Endothelial cell of umbilical vein (primary cell): Measurements from ENCODE around the gene PRKAG1. TPM values are rescaled to one million over a fixed set of nuclear protein-coding genes. Genes with fewer than 3 reads are reported as not detected.
A peak's percentile ranks its signal among the peaks of the same experiment; 100 is the strongest.

Experiments
- BruUV-seq: library from RNA; stranded (reverse); fragments of 400-500 nt; replicated peaks from 2 replicates; lab custom pipeline; 2021; lab: Mats Ljungman, UMichigan
- CTCF ChIA-PET: fragments of 300-600, 350-600 bp; sonication (Branson Sonifier 250); formaldehyde crosslinking; loops from one replicate; lab custom pipeline; 2021; ENCODE audit warnings: antibody characterized with exemption, inconsistent platforms; lab: Charles Lee
- POLR2A ChIA-PET: fragments of 300-600, 350-600 bp; sonication (Branson Sonifier 250); formaldehyde crosslinking; loops from one replicate; lab custom pipeline; 2021; ENCODE audit warnings: antibody characterized with exemption, inconsistent platforms; lab: Charles Lee
- DNase-seq: peaks from one replicate; pipeline ENCODE4 v3.0.0-alpha.2; 2011; ENCODE audit warnings: low read depth, low spot score
- FAIRE-seq: peaks from 2 replicates; lab custom pipeline; 2011; peaks lifted over from hg19 to GRCh38; lab: Jason Lieb, UNC
- H2AFZ ChIP-seq: 2 replicates; pipeline ENCODE4 v1.6.0; 2012; ENCODE audit warnings: low read depth, low read length, control low read depth, inconsistent platforms
- H3K27ac ChIP-seq: 2 replicates; pipeline ENCODE4 v1.5.1; 2011; ENCODE audit warnings: low read depth, mild to moderate bottlenecking, control low read depth, low read length, moderate library complexity; ENCODE audit not compliant: insufficient read depth
- H3K27me3 ChIP-seq, 2 experiments: 2 replicates each; pipeline versions ENCODE4 v1.6.0 to v1.6.1; 2011; ENCODE audit warnings: low read length in 2 of 2, mixed read lengths in 1 of 2; ENCODE audit not compliant: control insufficient read depth in 2 of 2, insufficient read depth in 2 of 2
- H3K36me3 ChIP-seq, 2 experiments: 2 replicates in 1 of 2; 3 replicates in 1 of 2; pipeline ENCODE4 v1.5.1; 2011; ENCODE audit warnings: low read length in 2 of 2, mild to moderate bottlenecking in 1 of 2, moderate library complexity in 1 of 2; ENCODE audit not compliant: control insufficient read depth in 2 of 2, insufficient read depth in 2 of 2; ENCODE audit errors: extremely low read depth in 1 of 2
- H3K4me1 ChIP-seq: 3 replicates; pipeline ENCODE4 v1.5.1; 2011; ENCODE audit warnings: mild to moderate bottlenecking, low read length; ENCODE audit not compliant: control insufficient read depth, insufficient read depth; ENCODE audit errors: extremely low read depth
- H3K4me2 ChIP-seq: 2 replicates; pipeline ENCODE4 v1.6.1; 2011; ENCODE audit warnings: low read length, control low read depth, mixed read lengths; ENCODE audit not compliant: insufficient read depth
- H3K4me3 ChIP-seq, 3 experiments: fragments of 200-600 bp in 1 of 3; sonication (generic), shearing (Covaris generic) in 1 of 3; replicated peaks in 1 of 3; 2 replicates each; pipeline ENCODE4 v1.5.1; 2011 to 2016; ENCODE audit warnings: control low read depth in 3 of 3, low read length in 3 of 3, mild to moderate bottlenecking in 2 of 3, inconsistent platforms in 1 of 3, low read depth in 1 of 3, moderate library complexity in 1 of 3; ENCODE audit not compliant: insufficient read depth in 1 of 3
- H3K79me2 ChIP-seq: 2 replicates; pipeline ENCODE4 v1.6.0; 2012; ENCODE audit warnings: low read length, inconsistent platforms; ENCODE audit not compliant: control insufficient read depth, insufficient read depth
- H3K9ac ChIP-seq: replicated peaks from 2 replicates; pipeline ENCODE3; 2011; ENCODE audit warnings: low read length, control low read depth; ENCODE audit not compliant: insufficient read depth; ENCODE audit errors: extremely low read depth
- H3K9me1 ChIP-seq: replicated peaks from 3 replicates; pipeline ENCODE4 v1.6.0; 2011; ENCODE audit warnings: mild to moderate bottlenecking, low read length; ENCODE audit not compliant: control insufficient read depth, insufficient read depth; ENCODE audit errors: extremely low read depth
- H3K9me3 ChIP-seq: replicated peaks from 2 replicates; pipeline ENCODE4 v1.5.1; 2012; ENCODE audit warnings: low read length, inconsistent platforms; ENCODE audit not compliant: control insufficient read depth, insufficient read depth
- H4K20me1 ChIP-seq: replicated peaks from 2 replicates; pipeline ENCODE3; 2011; ENCODE audit warnings: mild to moderate bottlenecking, low read length; ENCODE audit not compliant: control insufficient read depth, insufficient read depth; ENCODE audit errors: extremely low read depth
- EZH2 ChIP-seq: IDR thresholded peaks from 2 replicates; pipeline ENCODE4 v1.6.1; 2012; ENCODE audit warnings: borderline replicate concordance, low read depth, mild to moderate bottlenecking, moderate library complexity, low read length, inconsistent platforms; ENCODE audit not compliant: severe bottlenecking
- FOS ChIP-seq: IDR thresholded peaks from 2 replicates; pipeline ENCODE4 v1.6.1; 2011; ENCODE audit warnings: mild to moderate bottlenecking, low read length, moderate library complexity, borderline replicate concordance; ENCODE audit not compliant: insufficient read depth
- GATA2 ChIP-seq: IDR thresholded peaks from 2 replicates; pipeline ENCODE4 v1.7.0; 2011; ENCODE audit warnings: low read depth, mild to moderate bottlenecking, moderate library complexity, mixed read lengths, low read length; ENCODE audit not compliant: insufficient read length, insufficient read depth
- POLR2A ChIP-seq: IDR thresholded peaks from 2 replicates; pipeline ENCODE4 v1.6.1; 2012; ENCODE audit warnings: low read depth, mild to moderate bottlenecking, control low read depth, low read length
- dilution Hi-C: fragments of 300-500 bp; cut with MboI; formaldehyde crosslinking; loops from one replicate; pipeline ENCODE4 v1.15.0; 2019; ENCODE audit warnings: low sequenced_read_pairs; ENCODE audit not compliant: extremely low pct_ligation_motif_present
- intact Hi-C: fragments of 100-400 bp; cut with micrococcal nuclease; formaldehyde crosslinking; loops from one replicate; pipeline ENCODE4 v1.10.0; 2022
- polyA plus RNA-seq, 4 experiments: library from polyadenylated mRNA; depleted of rRNA in 3 of 4; stranded (reverse) in 3 of 4; unstranded in 1 of 4; fragments of >200 nt; gene quantifications; 2 replicates each; pipeline versions ENCODE4 v1.2.1 to v1.2.3, GENCODE V29; 2011 to 2012; ENCODE audit warnings: missing spikeins in 1 of 4
- total RNA-seq: library from RNA; stranded (reverse); gene quantifications from 2 replicates; pipeline ENCODE4 v1.2.3, GENCODE V29; 2021
- TF ChIP-seq, protein P1 (sequence below): IDR thresholded peaks from 2 replicates; pipeline ENCODE4 v1.6.1; 2011; ENCODE audit not compliant: insufficient read depth, insufficient read length

The PRKAG1 gene
- total and polyA plus RNA-seq, 2 donors (not counting 3 experiments of a cell fraction or from before 2014, with no cell fraction given), result 52.1 to 54.9 TPM

DNA sequence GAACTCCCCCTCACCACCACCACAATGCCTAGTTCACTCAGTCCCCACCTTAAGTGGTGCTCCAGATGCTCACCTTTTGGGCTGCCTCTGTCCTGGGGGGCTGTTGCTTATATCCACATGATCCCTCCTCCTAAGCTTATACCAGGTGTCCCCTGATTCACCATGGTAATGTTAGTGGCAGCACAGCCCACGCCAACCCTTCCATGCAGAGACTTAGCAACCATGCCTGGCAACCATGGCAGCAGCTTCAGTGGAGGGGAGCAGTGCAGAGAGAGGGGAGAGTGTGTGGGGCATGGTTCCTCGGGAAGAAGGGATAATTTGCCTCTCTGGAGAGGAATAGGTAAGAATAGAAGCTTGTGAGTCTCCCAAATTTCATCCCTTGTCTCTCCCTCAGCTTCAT lies 18.2 kb downstream of the PRKAG1 start:
- CTCF ChIA-PET, result interaction anchor here (1.5 to 10.5 kb wide), 5 partner anchors 11 to 20 kb away, joined by 5 to 175 read pairs (median 8); partner anchors contain the start of gene WNT1
- POLR2A ChIA-PET, result interaction anchor here (0.7 kb wide), 1 partner anchor 148 kb away, joined by 3 read pairs; the partner anchor contains the start of gene DDX23
- no peak overlapping the region for H3K4me2 ChIP-seq
- H2AFZ ChIP-seq, result no peak overlapping the region
- DNase-seq (no peak), FAIRE-seq (no peak)
- H3K4me3 ChIP-seq, result no peak overlapping the region
- dilution Hi-C loops, result no loop called here
- TF ChIP-seq, protein P1, sequence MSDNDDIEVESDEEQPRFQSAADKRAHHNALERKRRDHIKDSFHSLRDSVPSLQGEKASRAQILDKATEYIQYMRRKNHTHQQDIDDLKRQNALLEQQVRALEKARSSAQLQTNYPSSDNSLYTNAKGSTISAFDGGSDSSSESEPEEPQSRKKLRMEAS, result no peak
- TF ChIP-seq POLR2A, result no peak
- H3K27ac ChIP-seq, result no peak overlapping the region
- intact Hi-C loops, result no loop called here
- H3K9ac ChIP-seq, result no peak overlapping the region
- H3K36me3 ChIP-seq, result peaks cover 5 to 22% of the 10 kb centered on the region in 2 experiments
- no peaks in the 10 kb centered on the region for H3K79me2 ChIP-seq
- H3K4me1 ChIP-seq, result peaks cover 11% of the 10 kb centered on the region
- H3K27me3 ChIP-seq, result peaks cover 2 to 5% of the 10 kb centered on the region in 2 experiments
- H3K9me3 ChIP-seq, result no peaks in the 10 kb centered on the region
- H4K20me1 ChIP-seq, result no peaks in the 10 kb centered on the region
- H3K9me1 ChIP-seq, result no peaks in the 10 kb centered on the region
- BruUV-seq, result no TSS peak

- Histone ChIP-seq H3K9me3 (no peaks in the 10 kb centered on the region), H3K79me2 (no peaks in the 10 kb centered on the region), H3K9me1 (no peaks in the 10 kb centered on the region), H3K27ac (no peak within 1 kb of the TSS), H3K4me3 (peak within 1 kb of the TSS; percentile 12 to 27 (median 26)), H3K27me3 (peaks cover 5 to 8% of the 10 kb centered on the region in 2 experiments), H3K4me2 (peak within 1 kb of the TSS; percentile 64), H3K9ac (no peak within 1 kb of the TSS), H4K20me1 (no peaks in the 10 kb centered on the region), H3K4me1 (peaks cover 11% of the 10 kb centered on the region), H3K36me3 (peaks cover 5 to 20% of the 10 kb centered on the region in 2 experiments), H2AFZ (peak within 1 kb of the TSS; percentile 54)
- FAIRE-seq (no peak), DNase-seq (no peak)
- TF ChIP-seq GATA2, result no peak
- no peak for TF ChIP-seq EZH2
- TF ChIP-seq POLR2A, result no peak
- TF ChIP-seq FOS, result no peak
- TF ChIP-seq, protein P1, result peak; percentile 24
- BruUV-seq, result no TSS peak
- dilution Hi-C loops, result no loop called here
- POLR2A ChIA-PET, result interaction anchor here (0.7 kb wide), 1 partner anchor 147 kb away, joined by 3 read pairs; the partner anchor contains the start of gene DDX23
- intact Hi-C loops, result no loop called here
- CTCF ChIA-PET, result interaction anchor here (1.3 to 10.5 kb wide), 5 partner anchors 11 to 20 kb away, joined by 5 to 175 read pairs (median 8); partner anchors contain the start of genes PRKAG1 and WNT1
Measured at GRCh38 chr12:48999371-49000131, 19.0 kb downstream of the PRKAG1 start, which contains the start of gene DDN. DDN (minus strand) TSS chr12:48999375; CDS start chr12:48999287, 88 bp downstream.
